GF-D8 (cell line): Measurements from ENCODE around the gene LCLAT1.
"Not testable (repeated sequence)": the region's sequence is repeated elsewhere in the genome, so short reads cannot be mapped to it uniquely, and the experiment has no call there.

ENCODE experiments used
- DNase-seq: peaks from one replicate; lab custom pipeline; 2025; lab: John Stamatoyannopoulos, UW

LCLAT1 gene

GRCh38 chr2:30487603-30488002 lies 40.6 kb downstream of the LCLAT1 start:
- no peak for DNase-seq

- no peak for DNase-seq
Observed at GRCh38 chr2:30488012-30488659, 41.1 kb downstream of the LCLAT1 start.

GRCh38 chr2:30491225-30491624 lies 44.2 kb downstream of the LCLAT1 start:
- no peak for DNase-seq

- no peak for DNase-seq
Observed at GRCh38 chr2:30492185-30492584, 45.1 kb downstream of the LCLAT1 start.

GRCh38 chr2:30492619-30493018 lies 45.6 kb downstream of the LCLAT1 start:
- DNase-seq: no peak

GRCh38 chr2:30493440-30493839 lies 46.4 kb downstream of the LCLAT1 start:
- no peak for DNase-seq

- DNase-seq: peak; percentile 77
Observed at GRCh38 chr2:30495896-30496295, 48.9 kb downstream of the LCLAT1 start.

- DNase-seq: no peak
Observed at GRCh38 chr2:30499681-30500080, 52.6 kb downstream of the LCLAT1 start.

GRCh38 chr2:30500699-30501098 lies 53.7 kb downstream of the LCLAT1 start:
- DNase-seq: no peak

- no peak for DNase-seq
Observed at GRCh38 chr2:30502310-30502709, 55.3 kb downstream of the LCLAT1 start.

GRCh38 chr2:30503007-30503694 lies 56.1 kb downstream of the LCLAT1 start:
- DNase-seq: peak; percentile 96

GRCh38 chr2:30503695-30504052 lies 56.6 kb downstream of the LCLAT1 start:
- no peak for DNase-seq

GRCh38 chr2:30504731-30505130 lies 57.7 kb downstream of the LCLAT1 start:
- DNase-seq: no peak

GRCh38 chr2:30505500-30506180 lies 58.6 kb downstream of the LCLAT1 start:
- no peak for DNase-seq

GRCh38 chr2:30507460-30507859 lies 60.4 kb downstream of the LCLAT1 start:
- DNase-seq: not testable (repeated sequence)

GRCh38 chr2:30509716-30510115 lies 62.7 kb downstream of the LCLAT1 start:
- no peak for DNase-seq

GRCh38 chr2:30510409-30510808 lies 63.4 kb downstream of the LCLAT1 start:
- DNase-seq: no peak

- no peak for DNase-seq
Observed at GRCh38 chr2:30511122-30512083, 64.4 kb downstream of the LCLAT1 start.

GRCh38 chr2:30512243-30512886 lies 65.3 kb downstream of the LCLAT1 start:
- DNase-seq: no peak

- not testable (repeated sequence) for DNase-seq
Observed at GRCh38 chr2:30513649-30514048, 66.6 kb downstream of the LCLAT1 start.

GRCh38 chr2:30514134-30514847 lies 67.2 kb downstream of the LCLAT1 start:
- DNase-seq: no peak
